Metanephros (tissue), 1 donor: ENCODE results near the gene RRP36. TPM values are rescaled to one million over a fixed set of nuclear protein-coding genes. Genes with fewer than 3 reads are reported as not detected.

Experiments used
- total RNA-seq: library from RNA; depleted of rRNA; stranded (reverse); fragments of >200 nt; gene quantifications from one replicate; pipeline ENCODE4 v1.2.3, GENCODE V29; 2014

RRP36 gene
- 34.7 TPM for total RNA-seq

GRCh38 chr6:43021270-43022047, at the start of gene RRP36:
Gene RRP36 (plus strand): TSS chr6:43021623. CDS start chr6:43021655, 32 bp downstream.

GRCh38 chr6:42978839-42979522, 42.4 kb upstream of the RRP36 start, which contains the start of gene PEX6:
Gene PEX6 (minus strand): TSS chr6:42979181. CDS start chr6:42979150, 31 bp downstream.

GRCh38 chr6:42984001-42984923, 37.2 kb upstream of the RRP36 start, which contains the start of gene PPP2R5D:
Gene PPP2R5D (plus strand): TSS chr6:42984570. CDS start chr6:42984678, 108 bp downstream.

GRCh38 chr6:43013843-43014433, 7.5 kb upstream of the RRP36 start, which contains the start of the genes KLHDC3 and MEA1:
Gene KLHDC3 (plus strand): TSS chr6:43014249. CDS start chr6:43017193, 2,944 bp downstream.
Gene MEA1 (minus strand): TSS chr6:43013946. CDS start chr6:43013813, 133 bp downstream.

GRCh38 chr6:43053545-43054205, 32.3 kb downstream of the RRP36 start, which contains the start of gene CUL7:
Gene CUL7 (minus strand): TSS chr6:43053851. CDS start chr6:43052788, 1,063 bp downstream.

GRCh38 chr6:43059168-43060033, 38.0 kb downstream of the RRP36 start, which contains the start of the genes KLC4 and MRPL2:
Gene KLC4 (plus strand): TSS chr6:43059631. CDS start chr6:43061336, 1,705 bp downstream.
Gene MRPL2 (minus strand): TSS chr6:43059434. CDS start chr6:43059381, 53 bp downstream.

GRCh38 chr6:43075670-43076463, 54.4 kb downstream of the RRP36 start, which contains the start of gene PTK7:
Gene PTK7 (plus strand): TSS chr6:43076314. CDS start chr6:43076489, 175 bp downstream.

Other genes with a start within 250 kb of the RRP36 start
- 13.4 TPM for gene BICRAL, start 239.6 kb upstream of the RRP36 start, total RNA-seq
- gene RPL7L1, start 142.0 kb upstream of the RRP36 start, total RNA-seq = 89.2 TPM
- 0.82 TPM for gene PTCRA, start 105.6 kb upstream of the RRP36 start, total RNA-seq
- 41.0 TPM for gene CNPY3, start 92.1 kb upstream of the RRP36 start, total RNA-seq
- 0.76 TPM for gene GNMT, start 60.9 kb upstream of the RRP36 start, total RNA-seq
- 30.1 TPM for gene PEX6, start 42.4 kb upstream of the RRP36 start, total RNA-seq
- gene PPP2R5D, start 37.1 kb upstream of the RRP36 start, total RNA-seq = 37.3 TPM
- 51.4 TPM for gene MEA1, start 7.7 kb upstream of the RRP36 start, total RNA-seq
- gene KLHDC3, start 7.4 kb upstream of the RRP36 start, total RNA-seq = 119 TPM
- gene CUL7, start 32.2 kb downstream of the RRP36 start, total RNA-seq = 40.5 TPM
- 23.5 TPM for gene MRPL2, start 37.8 kb downstream of the RRP36 start, total RNA-seq
- gene KLC4, start 38.0 kb downstream of the RRP36 start, total RNA-seq = 43.6 TPM
- 252 TPM for gene PTK7, start 54.7 kb downstream of the RRP36 start, total RNA-seq
- 25.5 TPM for gene SRF, start 149.6 kb downstream of the RRP36 start, total RNA-seq
- 46.2 TPM for gene CUL9, start 160.6 kb downstream of the RRP36 start, total RNA-seq
- gene DNPH1, start 207.9 kb downstream of the RRP36 start, total RNA-seq = 64.1 TPM
- gene TTBK1, start 221.9 kb downstream of the RRP36 start, total RNA-seq = 0.29 TPM